HEK293T (cell line): ENCODE data around the gene CHML.

ENCODE experiments used
- FOXK2 ChIP-seq: fragments of 450-650 bp; IDR thresholded peaks from 2 replicates; pipeline ENCODE4 v1.6.1; 2016; ENCODE audit warnings: mild to moderate bottlenecking
- FOXM1 ChIP-seq: fragments of 450-650 bp; IDR thresholded peaks from 2 replicates; pipeline ENCODE4 v1.6.1; 2017; ENCODE audit warnings: mild to moderate bottlenecking, borderline replicate concordance
- NFRKB ChIP-seq: fragments of 450-650 bp; IDR thresholded peaks from 2 replicates; pipeline ENCODE4 v1.6.1; 2016; ENCODE audit warnings: mild to moderate bottlenecking, moderate library complexity
- SP1 ChIP-seq: fragments of 450-650 bp; IDR thresholded peaks from 2 replicates; pipeline ENCODE4 v1.6.1; 2017

DNA sequence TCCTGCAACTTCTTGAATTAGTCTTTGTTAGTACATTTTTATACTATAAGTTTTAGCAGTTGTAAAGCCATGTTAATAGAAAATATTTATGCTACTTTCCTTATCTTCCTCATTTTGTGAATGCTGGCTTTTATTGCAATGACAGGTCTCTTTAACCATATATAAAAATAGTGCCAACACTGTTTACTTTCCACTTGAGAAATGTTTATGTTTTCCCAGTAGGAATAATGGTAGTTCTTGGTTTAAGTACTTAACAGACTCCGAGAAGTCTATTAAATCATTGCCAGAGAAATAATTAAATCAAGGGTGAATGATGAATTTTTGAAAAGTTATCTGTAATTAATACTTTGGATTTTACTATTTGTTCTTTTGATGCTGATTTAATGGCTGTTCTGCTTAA, 9.7 kb downstream of the CHML start:
- TF ChIP-seq FOXM1: no peak
- TF ChIP-seq SP1: no peak
- no peak for TF ChIP-seq FOXK2
- TF ChIP-seq NFRKB: no peak
